WTC11 (cell line): Measurements from ENCODE around the gene ABTB2. TPM values are rescaled to one million over a fixed set of nuclear protein-coding genes. Genes with fewer than 3 reads are reported as not detected.

Experiments used
- ATAC-seq: fragments of 200-7000 bp; cut with Tn5 transposase; 2 replicates; pipeline ENCODE4 v1.10.0; 2021; ENCODE audit warnings: mild to moderate bottlenecking, moderate library complexity
- CTCF ChIA-PET: fragments of 300-600 bp; sonication (Branson Sonifier 250); formaldehyde crosslinking; loops from one replicate; lab custom pipeline; 2021; ENCODE audit warnings: antibody characterized with exemption; lab: Charles Lee
- POLR2A ChIA-PET: fragments of 350-600 bp; sonication (Branson Sonifier 250); formaldehyde crosslinking; loops from one replicate; lab custom pipeline; 2021; ENCODE audit warnings: antibody characterized with exemption; lab: Charles Lee
- DNase-seq: peaks from one replicate; pipeline ENCODE4 v3.0.0; 2021; ENCODE audit warnings: low spot score
- H3K27ac Mint-ChIP-seq: 2 replicates; pipeline ENCODE4 v1.8.0; 2021; ENCODE audit warnings: mixed read lengths
- H3K27me3 Mint-ChIP-seq: 2 replicates; pipeline ENCODE4 v1.8.0; 2021; ENCODE audit warnings: low read depth, mild to moderate bottlenecking, moderate library complexity, mixed read lengths
- H3K36me3 Mint-ChIP-seq: 2 replicates; pipeline ENCODE4 v1.8.0; 2021; ENCODE audit warnings: mixed read lengths
- H3K4me1 Mint-ChIP-seq: 2 replicates; pipeline ENCODE4 v1.8.0; 2022; ENCODE audit warnings: mixed read lengths
- H3K4me3 Mint-ChIP-seq: 2 replicates; pipeline ENCODE4 v1.8.0; 2021; ENCODE audit warnings: mild to moderate bottlenecking, moderate library complexity, mixed read lengths
- H3K9me3 Mint-ChIP-seq: 2 replicates; pipeline ENCODE4 v1.8.0; 2021; ENCODE audit warnings: mixed read lengths
- CREB1 ChIP-seq: sonication (generic); formaldehyde crosslinking; IDR thresholded peaks from 2 replicates; pipeline ENCODE4 v1.8.0; 2023; ENCODE audit warnings: mild to moderate bottlenecking, missing genetic modification reagents
- EMX1 ChIP-seq: fragments of 250-450 bp; sonication (Bioruptor Pico); IDR thresholded peaks from 2 replicates; pipeline ENCODE4 v1.8.0; 2021; ENCODE audit warnings: mild to moderate bottlenecking
- FOXP1 ChIP-seq: sonication (generic); formaldehyde crosslinking; IDR thresholded peaks from 2 replicates; pipeline ENCODE4 v1.8.0; 2022; ENCODE audit warnings: missing genetic modification reagents, mild to moderate bottlenecking, moderate library complexity, borderline replicate concordance
- GABPB1 ChIP-seq: sonication (generic); formaldehyde crosslinking; IDR thresholded peaks from 2 replicates; pipeline ENCODE4 v1.8.1; 2023; ENCODE audit warnings: mild to moderate bottlenecking, missing genetic modification reagents
- MXD4 ChIP-seq: fragments of 250-450 bp; sonication (Bioruptor Pico); IDR thresholded peaks from 2 replicates; pipeline ENCODE4 v1.8.0; 2021; ENCODE audit warnings: mild to moderate bottlenecking, moderate library complexity, borderline replicate concordance
- NR2C2 ChIP-seq: sonication (generic); formaldehyde crosslinking; IDR thresholded peaks from 2 replicates; pipeline ENCODE4 v1.8.0; 2022; ENCODE audit warnings: mild to moderate bottlenecking, missing genetic modification reagents
- OVOL2 ChIP-seq: fragments of 250-450 bp; sonication (Bioruptor Pico); IDR thresholded peaks from 2 replicates; pipeline ENCODE4 v1.9.0; 2021; ENCODE audit warnings: mild to moderate bottlenecking, borderline replicate concordance
- SMAD3 ChIP-seq: sonication (generic); formaldehyde crosslinking; IDR thresholded peaks from 2 replicates; pipeline ENCODE4 v1.8.0; 2022; ENCODE audit warnings: missing genetic modification reagents, mild to moderate bottlenecking, borderline replicate concordance
- SMAD4 ChIP-seq: sonication (generic); formaldehyde crosslinking; IDR thresholded peaks from 2 replicates; pipeline ENCODE4 v1.8.0; 2022; ENCODE audit warnings: mild to moderate bottlenecking, missing genetic modification reagents
- SP1 ChIP-seq: sonication (generic); formaldehyde crosslinking; conservative IDR thresholded peaks from 2 replicates; pipeline ENCODE4 v1.8.1; 2022; ENCODE audit warnings: missing genetic modification reagents
- TCF7 ChIP-seq: sonication (generic); formaldehyde crosslinking; IDR thresholded peaks from 2 replicates; pipeline ENCODE4 v1.8.0; 2022; ENCODE audit warnings: mild to moderate bottlenecking, low read depth, missing genetic modification reagents, moderate library complexity
- ZNF232 ChIP-seq: sonication (generic); formaldehyde crosslinking; IDR thresholded peaks from 2 replicates; pipeline ENCODE4 v1.8.0; 2022; ENCODE audit warnings: mild to moderate bottlenecking, missing genetic modification reagents
- total RNA-seq: library from RNA; stranded (reverse); gene quantifications from 3 replicates; pipeline ENCODE4 v1.2.3, GENCODE V29; 2021
- TF ChIP-seq, protein P1 (sequence below): sonication (generic); formaldehyde crosslinking; IDR thresholded peaks from 2 replicates; pipeline ENCODE4 v1.8.1; 2022; ENCODE audit warnings: low read depth, missing genetic modification reagents, borderline replicate concordance
- TF ChIP-seq, protein P2 (sequence below): sonication (generic); formaldehyde crosslinking; conservative IDR thresholded peaks from 2 replicates; pipeline ENCODE4 v1.8.1; 2023; ENCODE audit warnings: mild to moderate bottlenecking, low read depth, missing genetic modification reagents, moderate library complexity
- TF ChIP-seq, protein P3 (sequence below): sonication (generic); formaldehyde crosslinking; IDR thresholded peaks from 2 replicates; pipeline ENCODE4 v1.8.1; 2023; ENCODE audit warnings: mild to moderate bottlenecking, missing genetic modification reagents, moderate library complexity
- TF ChIP-seq, protein P4 (sequence below): sonication (generic); formaldehyde crosslinking; IDR thresholded peaks from 2 replicates; pipeline ENCODE4 v1.8.0; 2022; ENCODE audit warnings: mild to moderate bottlenecking, missing genetic modification reagents
- TF ChIP-seq, protein P5 (sequence below): sonication (generic); formaldehyde crosslinking; conservative IDR thresholded peaks from 2 replicates; pipeline ENCODE4 v1.8.1; 2022; ENCODE audit warnings: mild to moderate bottlenecking, missing genetic modification reagents

The ABTB2 gene
- total RNA-seq, 1 experiment from 2014 or later, result 12.8 TPM

DNA sequence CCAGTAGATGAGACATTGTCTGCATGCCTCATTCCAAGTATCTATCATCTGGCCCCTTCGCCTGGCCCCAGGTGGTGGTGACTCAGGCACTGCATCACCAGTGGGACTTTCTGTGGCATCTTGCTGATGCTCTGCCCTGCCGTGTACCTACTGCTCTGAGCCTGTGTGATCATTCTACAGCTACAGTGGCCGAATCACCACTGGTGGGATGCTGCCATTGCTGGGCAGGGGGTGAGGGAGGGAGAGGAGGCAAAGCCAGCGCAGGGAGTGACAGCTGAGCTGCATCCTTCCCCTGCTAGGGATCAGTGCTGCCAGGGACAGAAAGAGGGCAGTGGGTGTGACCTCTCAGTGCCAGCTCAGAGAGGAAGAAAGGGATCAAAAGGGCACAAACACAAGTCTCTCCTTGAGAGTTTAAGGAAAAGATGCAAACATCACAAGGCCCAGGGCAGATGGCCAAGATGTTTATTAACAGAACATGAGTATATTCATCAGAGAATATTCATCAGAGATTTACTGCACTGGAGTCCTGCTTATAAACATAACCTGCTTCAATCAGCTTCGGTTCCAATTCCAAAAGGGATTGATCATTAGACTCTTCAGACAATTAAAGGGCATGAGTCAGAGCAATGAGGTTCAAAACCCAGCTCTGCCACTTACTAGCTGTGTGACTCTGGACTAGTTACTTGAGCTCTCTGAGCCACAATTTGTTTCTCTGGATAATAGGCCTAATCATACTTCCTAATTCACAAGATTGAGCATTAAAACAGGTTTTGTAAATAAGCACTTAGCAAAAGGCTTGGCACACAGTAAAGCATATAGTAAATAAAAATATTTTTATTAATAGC lies 142.6 kb downstream of the ABTB2 start:
- H3K27ac Mint-ChIP-seq, result no peak overlapping the region; the same call in 1 of the 2 replicates
- TF ChIP-seq, protein P1, sequence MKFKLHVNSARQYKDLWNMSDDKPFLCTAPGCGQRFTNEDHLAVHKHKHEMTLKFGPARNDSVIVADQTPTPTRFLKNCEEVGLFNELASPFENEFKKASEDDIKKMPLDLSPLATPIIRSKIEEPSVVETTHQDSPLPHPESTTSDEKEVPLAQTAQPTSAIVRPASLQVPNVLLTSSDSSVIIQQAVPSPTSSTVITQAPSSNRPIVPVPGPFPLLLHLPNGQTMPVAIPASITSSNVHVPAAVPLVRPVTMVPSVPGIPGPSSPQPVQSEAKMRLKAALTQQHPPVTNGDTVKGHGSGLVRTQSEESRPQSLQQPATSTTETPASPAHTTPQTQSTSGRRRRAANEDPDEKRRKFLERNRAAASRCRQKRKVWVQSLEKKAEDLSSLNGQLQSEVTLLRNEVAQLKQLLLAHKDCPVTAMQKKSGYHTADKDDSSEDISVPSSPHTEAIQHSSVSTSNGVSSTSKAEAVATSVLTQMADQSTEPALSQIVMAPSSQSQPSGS (CRISPR knock-in tag), result no peak
- no peak for TF ChIP-seq OVOL2 (CRISPR knock-in tag)
- no peak for TF ChIP-seq SMAD4 (CRISPR knock-in tag)
- no peak for TF ChIP-seq MXD4 (CRISPR knock-in tag)
- no peak for TF ChIP-seq GABPB1 (CRISPR knock-in tag)
- ATAC-seq, result no peak
- no peaks in the 10 kb centered on the region for H3K9me3 Mint-ChIP-seq
- CTCF ChIA-PET, result interaction anchor here (1.4 kb wide), 1 partner anchor 41 kb away, joined by 6 read pairs; no protein-coding TSS in a partner anchor
- DNase-seq, result no peak
- H3K4me1 Mint-ChIP-seq, result peaks cover 8% of the 10 kb centered on the region; the same call in 1 of the 2 replicates
- no peaks in the 10 kb centered on the region for H3K27me3 Mint-ChIP-seq
- H3K4me3 Mint-ChIP-seq, result no peak overlapping the region
- POLR2A ChIA-PET, result no interaction called here
- H3K36me3 Mint-ChIP-seq, result no peaks in the 10 kb centered on the region

DNA sequence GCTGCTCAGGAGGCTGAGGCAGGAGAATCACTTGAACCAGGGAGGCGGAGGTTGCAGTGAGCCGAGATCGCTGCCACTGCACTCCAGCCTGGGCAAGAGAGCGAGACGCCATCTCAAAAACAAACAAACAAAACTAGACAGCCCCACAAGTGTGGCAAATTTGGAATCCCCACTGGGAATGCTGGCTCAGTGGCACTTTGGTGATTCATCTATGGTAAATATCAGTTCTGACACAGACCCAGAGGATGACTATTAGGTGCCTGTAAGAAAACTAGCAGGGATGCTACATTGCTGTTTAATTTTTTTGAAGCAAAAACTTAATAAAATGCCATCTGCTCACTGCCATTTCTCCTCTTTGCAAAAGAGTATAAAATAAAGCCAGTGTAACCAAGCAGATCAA lies 144.4 kb downstream of the ABTB2 start:
- Mint-ChIP-seq H3K4me1 (peaks cover 14% of the 10 kb centered on the region; the same call in 1 of the 2 replicates), H3K27me3 (no peaks in the 10 kb centered on the region), H3K36me3 (no peaks in the 10 kb centered on the region), H3K9me3 (no peaks in the 10 kb centered on the region), H3K27ac (no peak overlapping the region), H3K4me3 (no peak overlapping the region)
- CTCF ChIA-PET, result interaction anchor here (1.5 kb wide), 1 partner anchor 40 kb away, joined by 3 read pairs; no protein-coding TSS in a partner anchor
- POLR2A ChIA-PET, result no interaction called here
- TF ChIP-seq SP1 (CRISPR knock-in tag) (no peak), NR2C2 (no peak), TCF7 (CRISPR knock-in tag) (no peak), CREB1 (CRISPR knock-in tag) (no peak), OVOL2 (CRISPR knock-in tag) (no peak)
- TF ChIP-seq, protein P2, sequence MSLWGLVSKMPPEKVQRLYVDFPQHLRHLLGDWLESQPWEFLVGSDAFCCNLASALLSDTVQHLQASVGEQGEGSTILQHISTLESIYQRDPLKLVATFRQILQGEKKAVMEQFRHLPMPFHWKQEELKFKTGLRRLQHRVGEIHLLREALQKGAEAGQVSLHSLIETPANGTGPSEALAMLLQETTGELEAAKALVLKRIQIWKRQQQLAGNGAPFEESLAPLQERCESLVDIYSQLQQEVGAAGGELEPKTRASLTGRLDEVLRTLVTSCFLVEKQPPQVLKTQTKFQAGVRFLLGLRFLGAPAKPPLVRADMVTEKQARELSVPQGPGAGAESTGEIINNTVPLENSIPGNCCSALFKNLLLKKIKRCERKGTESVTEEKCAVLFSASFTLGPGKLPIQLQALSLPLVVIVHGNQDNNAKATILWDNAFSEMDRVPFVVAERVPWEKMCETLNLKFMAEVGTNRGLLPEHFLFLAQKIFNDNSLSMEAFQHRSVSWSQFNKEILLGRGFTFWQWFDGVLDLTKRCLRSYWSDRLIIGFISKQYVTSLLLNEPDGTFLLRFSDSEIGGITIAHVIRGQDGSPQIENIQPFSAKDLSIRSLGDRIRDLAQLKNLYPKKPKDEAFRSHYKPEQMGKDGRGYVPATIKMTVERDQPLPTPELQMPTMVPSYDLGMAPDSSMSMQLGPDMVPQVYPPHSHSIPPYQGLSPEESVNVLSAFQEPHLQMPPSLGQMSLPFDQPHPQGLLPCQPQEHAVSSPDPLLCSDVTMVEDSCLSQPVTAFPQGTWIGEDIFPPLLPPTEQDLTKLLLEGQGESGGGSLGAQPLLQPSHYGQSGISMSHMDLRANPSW (CRISPR knock-in tag), result no peak
- TF ChIP-seq, protein P3, sequence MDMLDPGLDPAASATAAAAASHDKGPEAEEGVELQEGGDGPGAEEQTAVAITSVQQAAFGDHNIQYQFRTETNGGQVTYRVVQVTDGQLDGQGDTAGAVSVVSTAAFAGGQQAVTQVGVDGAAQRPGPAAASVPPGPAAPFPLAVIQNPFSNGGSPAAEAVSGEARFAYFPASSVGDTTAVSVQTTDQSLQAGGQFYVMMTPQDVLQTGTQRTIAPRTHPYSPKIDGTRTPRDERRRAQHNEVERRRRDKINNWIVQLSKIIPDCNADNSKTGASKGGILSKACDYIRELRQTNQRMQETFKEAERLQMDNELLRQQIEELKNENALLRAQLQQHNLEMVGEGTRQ (CRISPR knock-in tag), result no peak
- no peak for ATAC-seq
- DNase-seq, result no peak

DNA sequence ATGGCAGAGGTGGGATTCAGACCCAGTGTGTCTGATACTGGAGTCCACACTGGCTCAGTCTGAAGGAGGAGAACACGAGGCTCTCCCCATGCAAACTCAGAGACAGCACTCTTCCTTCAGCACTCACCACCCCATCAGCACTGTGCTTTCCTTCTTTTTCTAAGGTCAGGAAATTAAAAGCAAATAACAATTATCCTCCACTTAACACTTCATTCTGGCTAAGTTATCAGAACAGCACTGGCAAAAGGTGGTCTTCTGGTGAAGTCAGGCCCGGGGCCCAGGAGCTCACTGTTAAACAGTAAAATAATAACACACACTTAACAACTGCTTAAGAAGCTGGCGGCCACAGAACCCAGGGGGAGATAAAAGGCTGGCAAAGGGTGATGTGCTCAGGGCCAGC lies 145.2 kb downstream of the ABTB2 start:
- H3K36me3 Mint-ChIP-seq, result no peaks in the 10 kb centered on the region
- TF ChIP-seq, protein P4, sequence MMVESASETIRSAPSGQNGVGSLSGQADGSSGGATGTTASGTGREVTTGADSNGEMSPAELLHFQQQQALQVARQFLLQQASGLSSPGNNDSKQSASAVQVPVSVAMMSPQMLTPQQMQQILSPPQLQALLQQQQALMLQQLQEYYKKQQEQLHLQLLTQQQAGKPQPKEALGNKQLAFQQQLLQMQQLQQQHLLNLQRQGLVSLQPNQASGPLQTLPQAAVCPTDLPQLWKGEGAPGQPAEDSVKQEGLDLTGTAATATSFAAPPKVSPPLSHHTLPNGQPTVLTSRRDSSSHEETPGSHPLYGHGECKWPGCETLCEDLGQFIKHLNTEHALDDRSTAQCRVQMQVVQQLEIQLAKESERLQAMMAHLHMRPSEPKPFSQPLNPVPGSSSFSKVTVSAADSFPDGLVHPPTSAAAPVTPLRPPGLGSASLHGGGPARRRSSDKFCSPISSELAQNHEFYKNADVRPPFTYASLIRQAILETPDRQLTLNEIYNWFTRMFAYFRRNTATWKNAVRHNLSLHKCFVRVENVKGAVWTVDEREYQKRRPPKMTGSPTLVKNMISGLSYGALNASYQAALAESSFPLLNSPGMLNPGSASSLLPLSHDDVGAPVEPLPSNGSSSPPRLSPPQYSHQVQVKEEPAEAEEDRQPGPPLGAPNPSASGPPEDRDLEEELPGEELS, result no peak
- TF ChIP-seq EMX1 (no peak), ZNF232 (CRISPR knock-in tag) (no peak), SMAD3 (no peak), FOXP1 (CRISPR knock-in tag) (no peak)
- TF ChIP-seq, protein P5, sequence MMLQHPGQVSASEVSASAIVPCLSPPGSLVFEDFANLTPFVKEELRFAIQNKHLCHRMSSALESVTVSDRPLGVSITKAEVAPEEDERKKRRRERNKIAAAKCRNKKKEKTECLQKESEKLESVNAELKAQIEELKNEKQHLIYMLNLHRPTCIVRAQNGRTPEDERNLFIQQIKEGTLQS (CRISPR knock-in tag), result no peak
- POLR2A ChIA-PET, result interaction anchor here (0.5 kb wide), 1 partner anchor 35 kb away, joined by 6 read pairs; no protein-coding TSS in a partner anchor
- no peaks in the 10 kb centered on the region for H3K27me3 Mint-ChIP-seq
- DNase-seq, result no peak
- H3K4me1 Mint-ChIP-seq, result peaks cover 14% of the 10 kb centered on the region; the same call in 1 of the 2 replicates
- CTCF ChIA-PET, result interaction anchor here (1.5 kb wide), 1 partner anchor 39 kb away, joined by 3 read pairs; no protein-coding TSS in a partner anchor
- no peak for ATAC-seq
- no peak overlapping the region for H3K4me3 Mint-ChIP-seq
- H3K27ac Mint-ChIP-seq, result no peak overlapping the region
- no peaks in the 10 kb centered on the region for H3K9me3 Mint-ChIP-seq
